DOHH2 (cell line): ENCODE data around the gene PRDM16.

ENCODE experiments used
- H3F3A ChIP-seq: fragments of 200-600 bp; sonication (generic), shearing (Covaris generic); 2 replicates; pipeline ENCODE4 v1.6.0; 2016; ENCODE audit warnings: antibody characterized with exemption, mild to moderate bottlenecking; ENCODE audit not compliant: control insufficient read depth, insufficient read depth
- H3K27ac ChIP-seq: fragments of 200-600 bp; sonication (generic); 2 replicates; pipeline ENCODE4 v1.5.1; 2014; ENCODE audit warnings: low read depth, mild to moderate bottlenecking, low read length, moderate library complexity
- H3K27me3 ChIP-seq: fragments of 200-600 bp; sonication (generic); 2 replicates; pipeline ENCODE4 v1.6.1; 2014; ENCODE audit warnings: mild to moderate bottlenecking, low read length, mixed read lengths; ENCODE audit not compliant: control insufficient read depth
- H3K36me3 ChIP-seq: fragments of 200-600 bp; sonication (generic); 2 replicates; pipeline ENCODE4 v1.6.1; 2014; ENCODE audit warnings: mild to moderate bottlenecking, low read length, moderate library complexity, mixed read lengths; ENCODE audit not compliant: control insufficient read depth
- H3K4me1 ChIP-seq: fragments of 200-600 bp; sonication (generic); 2 replicates; pipeline ENCODE4 v1.6.1; 2014; ENCODE audit warnings: mild to moderate bottlenecking, low read length, mixed read lengths; ENCODE audit not compliant: control insufficient read depth
- H3K4me2 ChIP-seq: fragments of 200-600 bp; sonication (generic); 2 replicates; pipeline ENCODE4 v1.6.0; 2014; ENCODE audit warnings: mild to moderate bottlenecking, low read length, moderate library complexity
- H3K4me3 ChIP-seq: fragments of 200-600 bp; sonication (generic); 2 replicates; pipeline ENCODE4 v1.5.1; 2014; ENCODE audit warnings: mild to moderate bottlenecking, low read length, mixed read lengths
- H3K79me2 ChIP-seq: fragments of 200-600 bp; sonication (generic); 2 replicates; pipeline ENCODE4 v1.6.1; 2014; ENCODE audit warnings: mild to moderate bottlenecking, low read length, mixed read lengths; ENCODE audit not compliant: control insufficient read depth
- H3K9me2 ChIP-seq: fragments of 200-600 bp; sonication (generic); replicated peaks from 2 replicates; pipeline ENCODE4 v1.6.1; 2014; ENCODE audit warnings: mild to moderate bottlenecking, low read length, mixed read lengths; ENCODE audit not compliant: control insufficient read depth
- H3K9me3 ChIP-seq: fragments of 200-600 bp; sonication (generic); 2 replicates; pipeline ENCODE4 v1.6.1; 2014; ENCODE audit warnings: antibody characterized with exemption, low read length, mixed read lengths; ENCODE audit not compliant: control insufficient read depth, insufficient read depth
- H4K20me1 ChIP-seq: fragments of 200-600 bp; sonication (generic); 2 replicates; pipeline ENCODE4 v1.6.0; 2014; ENCODE audit warnings: low read depth, mild to moderate bottlenecking, antibody characterized with exemption, low read length, moderate library complexity; ENCODE audit not compliant: control insufficient read depth, insufficient read depth
- EZH2phosphoT487 ChIP-seq: fragments of 200-600 bp; sonication (generic); IDR thresholded peaks from 2 replicates; pipeline ENCODE4 v1.6.1; 2017; ENCODE audit warnings: borderline replicate concordance, mild to moderate bottlenecking, antibody characterized with exemption, low read length, moderate library complexity, mixed read lengths
- TF ChIP-seq, protein P1 (sequence below): fragments of 200-600 bp; sonication (generic); IDR thresholded peaks from one replicate; pipeline ENCODE4 v1.5.1; 2014; ENCODE audit warnings: antibody characterized with exemption, mild to moderate bottlenecking, low read depth, low read length; ENCODE audit not compliant: poor library complexity, severe bottlenecking

Gene PRDM16

DNA sequence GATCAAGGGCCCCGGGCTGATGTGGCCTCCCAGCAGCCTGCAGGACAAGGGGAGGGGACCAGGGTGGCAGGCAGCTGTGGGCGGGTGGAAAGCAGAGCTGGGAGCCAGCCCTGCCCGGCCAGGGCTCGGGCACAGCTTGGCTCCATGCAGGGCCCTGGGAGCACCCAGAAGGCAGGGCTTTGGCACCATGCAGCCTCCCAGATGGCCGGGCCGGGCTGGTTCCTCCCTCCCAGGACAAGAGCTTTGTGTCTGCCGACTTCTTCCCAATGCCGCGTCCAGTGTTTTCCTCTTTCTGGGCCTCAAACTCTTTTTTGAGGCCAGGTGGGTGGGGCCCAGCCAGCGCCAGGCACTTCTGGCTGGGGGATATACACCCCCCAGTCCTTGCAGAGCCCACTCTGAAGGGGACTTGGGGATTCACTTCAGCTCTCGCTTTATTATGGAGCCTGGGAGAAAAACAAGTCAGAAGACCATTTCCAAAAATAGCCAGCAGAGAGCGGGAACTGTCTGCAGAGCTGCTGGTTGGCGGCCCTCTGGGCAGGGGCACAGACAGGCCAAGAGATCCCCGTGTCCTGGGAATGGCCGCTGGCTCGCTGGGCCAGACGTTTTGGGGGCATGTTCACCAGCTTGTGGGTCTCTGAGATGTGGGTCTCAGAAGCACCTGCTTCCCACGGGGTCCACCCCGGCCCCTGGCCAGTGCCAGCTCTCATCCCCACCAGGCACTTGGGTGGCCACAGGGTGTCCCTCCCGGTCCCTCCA lies 281.7 kb downstream of the PRDM16 start:
- H3K36me3 ChIP-seq = no peaks in the 10 kb centered on the region
- H3K4me2 ChIP-seq = no peak overlapping the region
- no peaks in the 10 kb centered on the region for H3K9me3 ChIP-seq
- no peaks in the 10 kb centered on the region for H3K27me3 ChIP-seq
- no peak overlapping the region for H3K27ac ChIP-seq
- no peaks in the 10 kb centered on the region for H3K9me2 ChIP-seq
- no peaks in the 10 kb centered on the region for H3F3A ChIP-seq
- no peak for TF ChIP-seq EZH2phosphoT487
- TF ChIP-seq, protein P1, sequence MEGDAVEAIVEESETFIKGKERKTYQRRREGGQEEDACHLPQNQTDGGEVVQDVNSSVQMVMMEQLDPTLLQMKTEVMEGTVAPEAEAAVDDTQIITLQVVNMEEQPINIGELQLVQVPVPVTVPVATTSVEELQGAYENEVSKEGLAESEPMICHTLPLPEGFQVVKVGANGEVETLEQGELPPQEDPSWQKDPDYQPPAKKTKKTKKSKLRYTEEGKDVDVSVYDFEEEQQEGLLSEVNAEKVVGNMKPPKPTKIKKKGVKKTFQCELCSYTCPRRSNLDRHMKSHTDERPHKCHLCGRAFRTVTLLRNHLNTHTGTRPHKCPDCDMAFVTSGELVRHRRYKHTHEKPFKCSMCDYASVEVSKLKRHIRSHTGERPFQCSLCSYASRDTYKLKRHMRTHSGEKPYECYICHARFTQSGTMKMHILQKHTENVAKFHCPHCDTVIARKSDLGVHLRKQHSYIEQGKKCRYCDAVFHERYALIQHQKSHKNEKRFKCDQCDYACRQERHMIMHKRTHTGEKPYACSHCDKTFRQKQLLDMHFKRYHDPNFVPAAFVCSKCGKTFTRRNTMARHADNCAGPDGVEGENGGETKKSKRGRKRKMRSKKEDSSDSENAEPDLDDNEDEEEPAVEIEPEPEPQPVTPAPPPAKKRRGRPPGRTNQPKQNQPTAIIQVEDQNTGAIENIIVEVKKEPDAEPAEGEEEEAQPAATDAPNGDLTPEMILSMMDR = no peak
- H3K79me2 ChIP-seq = no peaks in the 10 kb centered on the region
- no peak overlapping the region for H3K4me3 ChIP-seq
- no peaks in the 10 kb centered on the region for H4K20me1 ChIP-seq
- no peaks in the 10 kb centered on the region for H3K4me1 ChIP-seq

DNA sequence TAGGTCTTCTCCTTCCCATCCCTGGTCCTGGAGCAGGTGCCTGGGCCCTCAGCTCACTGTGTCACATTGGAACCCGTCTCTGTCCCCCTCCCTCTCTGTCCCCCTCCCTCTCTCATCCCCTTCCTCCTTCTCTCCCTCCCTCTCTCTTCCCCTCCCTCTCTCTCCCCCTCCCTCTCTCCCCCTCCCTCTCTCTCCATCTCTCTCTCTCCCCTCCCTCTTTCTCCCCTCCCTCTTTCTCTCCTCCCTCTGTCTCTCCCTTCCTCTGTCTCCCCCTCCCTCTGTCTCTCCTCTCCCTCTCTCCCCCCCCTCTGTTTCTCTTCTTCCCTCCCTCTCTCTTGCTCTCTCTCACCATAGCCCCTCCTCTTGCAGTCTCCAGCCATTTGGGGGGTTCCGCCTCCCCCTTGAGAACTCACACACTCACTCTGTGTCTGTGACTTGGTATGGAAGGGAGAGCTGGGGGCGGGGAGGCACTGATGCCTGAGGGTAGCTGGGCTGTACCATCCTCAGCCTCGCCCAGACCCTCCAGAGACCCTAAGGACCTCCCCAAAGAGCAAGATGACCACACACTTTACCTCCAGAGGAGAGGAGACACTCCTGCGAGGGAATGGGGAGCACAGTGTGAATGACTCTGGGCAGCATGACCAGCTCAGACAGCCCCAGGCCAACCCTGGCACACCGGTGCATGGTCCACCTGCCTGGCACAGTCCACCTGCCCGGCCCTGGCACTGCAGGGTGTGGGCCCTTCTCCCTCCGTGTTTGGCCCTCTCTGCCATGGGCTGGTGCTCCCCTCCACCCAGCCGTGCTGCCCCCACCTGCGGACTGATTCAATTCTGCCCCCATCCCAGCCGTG lies 282.7 kb downstream of the PRDM16 start:
- H4K20me1 ChIP-seq = no peaks in the 10 kb centered on the region
- no peak overlapping the region for H3K4me2 ChIP-seq
- no peaks in the 10 kb centered on the region for H3K36me3 ChIP-seq
- H3K79me2 ChIP-seq = no peaks in the 10 kb centered on the region
- H3K4me3 ChIP-seq = no peak overlapping the region
- no peak overlapping the region for H3K27ac ChIP-seq
- no peaks in the 10 kb centered on the region for H3F3A ChIP-seq
- H3K4me1 ChIP-seq = no peaks in the 10 kb centered on the region
- H3K27me3 ChIP-seq = no peaks in the 10 kb centered on the region
- no peaks in the 10 kb centered on the region for H3K9me2 ChIP-seq
- H3K9me3 ChIP-seq = no peaks in the 10 kb centered on the region
- TF ChIP-seq, protein P1 = no peak
- TF ChIP-seq EZH2phosphoT487 = no peak

DNA sequence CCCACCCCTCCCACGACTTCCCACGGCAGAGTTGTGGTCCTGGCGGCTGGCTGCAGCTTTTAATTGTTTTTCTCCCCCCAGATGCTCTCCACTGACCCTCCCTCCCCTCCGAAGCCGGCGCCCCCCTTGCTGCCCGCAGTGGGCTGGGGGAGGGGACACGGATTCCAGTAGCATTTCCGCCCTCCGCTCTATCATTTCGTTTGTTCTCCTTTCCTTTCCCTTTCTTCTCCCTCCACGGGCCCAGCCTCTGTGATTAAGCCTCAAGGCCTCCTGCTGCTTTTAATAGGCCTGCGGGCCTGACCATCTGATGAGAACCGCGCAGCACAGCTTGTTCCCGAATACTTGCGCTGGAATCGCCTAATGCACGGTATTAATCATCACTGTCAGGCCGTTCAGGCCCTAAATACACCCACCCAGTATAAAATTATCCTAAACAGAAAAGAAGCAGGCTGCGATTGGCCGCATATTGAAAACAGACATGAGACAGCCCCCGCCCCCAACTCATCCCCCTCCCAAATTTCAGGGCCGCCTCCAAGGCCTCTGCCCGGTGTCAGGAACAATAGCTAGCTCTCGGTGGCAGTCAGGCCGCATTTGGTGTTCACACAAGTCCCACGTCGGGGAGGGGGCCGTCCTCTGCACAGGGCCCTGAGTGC lies 283.4 kb downstream of the PRDM16 start:
- H3K4me2 ChIP-seq = no peak overlapping the region

More for the DNA sequence above, 283.4 kb downstream of the PRDM16 start:
- Histone ChIP-seq H3K9me2 (no peaks in the 10 kb centered on the region), H3K36me3 (no peaks in the 10 kb centered on the region), H3K27ac (no peak overlapping the region), H3K4me3 (no peak overlapping the region), H3K79me2 (no peaks in the 10 kb centered on the region), H3K4me1 (no peaks in the 10 kb centered on the region), H3K27me3 (no peaks in the 10 kb centered on the region), H3F3A (no peaks in the 10 kb centered on the region), H4K20me1 (no peaks in the 10 kb centered on the region), H3K9me3 (no peaks in the 10 kb centered on the region)
- TF ChIP-seq, protein P1 = no peak
- no peak for TF ChIP-seq EZH2phosphoT487
